Neutrophil (primary cell): Measurements from ENCODE around the gene VSIG4.

ENCODE experiments used
- H3K27ac ChIP-seq: fragments of 200-600 bp; sonication (generic); 2 replicates; pipeline ENCODE4 v1.5.1; 2016; ENCODE audit warnings: mild to moderate bottlenecking, moderate library complexity
- H3K27me3 ChIP-seq: fragments of 200-600 bp; sonication (generic); 2 replicates; pipeline ENCODE4 v1.6.0; 2016; ENCODE audit warnings: mild to moderate bottlenecking
- H3K36me3 ChIP-seq: fragments of 200-600 bp; sonication (generic); 2 replicates; pipeline ENCODE4 v1.5.1; 2017
- H3K4me1 ChIP-seq, 2 experiments: fragments of 200-600 bp in 1 of 2; sonication (generic) in 1 of 2; 1 replicate in 1 of 2; 2 replicates in 1 of 2; pipeline versions ENCODE4 v1.5.1 to v1.6.1; 2013 to 2016; ENCODE audit warnings: low read depth in 1 of 2, low read length in 1 of 2, mild to moderate bottlenecking in 1 of 2, moderate library complexity in 1 of 2; ENCODE audit not compliant: control insufficient read depth in 1 of 2, insufficient read depth in 1 of 2
- H3K4me3 ChIP-seq, 2 experiments: fragments of 200-600 bp in 1 of 2; sonication (generic) in 1 of 2; 1 replicate in 1 of 2; 2 replicates in 1 of 2; pipeline ENCODE4 v1.5.1; 2013 to 2016; ENCODE audit warnings: low read depth in 1 of 2, low read length in 1 of 2, mild to moderate bottlenecking in 1 of 2, moderate library complexity in 1 of 2
- H3K9me3 ChIP-seq: fragments of 200-600 bp; sonication (generic); 2 replicates; pipeline ENCODE4 v1.5.1; 2016
- TF ChIP-seq, protein P1 (sequence below): fragments of 200-600 bp; sonication (generic); IDR thresholded peaks from 2 replicates; pipeline ENCODE4 v1.5.1; 2016; ENCODE audit warnings: antibody characterized with exemption

VSIG4 gene

DNA sequence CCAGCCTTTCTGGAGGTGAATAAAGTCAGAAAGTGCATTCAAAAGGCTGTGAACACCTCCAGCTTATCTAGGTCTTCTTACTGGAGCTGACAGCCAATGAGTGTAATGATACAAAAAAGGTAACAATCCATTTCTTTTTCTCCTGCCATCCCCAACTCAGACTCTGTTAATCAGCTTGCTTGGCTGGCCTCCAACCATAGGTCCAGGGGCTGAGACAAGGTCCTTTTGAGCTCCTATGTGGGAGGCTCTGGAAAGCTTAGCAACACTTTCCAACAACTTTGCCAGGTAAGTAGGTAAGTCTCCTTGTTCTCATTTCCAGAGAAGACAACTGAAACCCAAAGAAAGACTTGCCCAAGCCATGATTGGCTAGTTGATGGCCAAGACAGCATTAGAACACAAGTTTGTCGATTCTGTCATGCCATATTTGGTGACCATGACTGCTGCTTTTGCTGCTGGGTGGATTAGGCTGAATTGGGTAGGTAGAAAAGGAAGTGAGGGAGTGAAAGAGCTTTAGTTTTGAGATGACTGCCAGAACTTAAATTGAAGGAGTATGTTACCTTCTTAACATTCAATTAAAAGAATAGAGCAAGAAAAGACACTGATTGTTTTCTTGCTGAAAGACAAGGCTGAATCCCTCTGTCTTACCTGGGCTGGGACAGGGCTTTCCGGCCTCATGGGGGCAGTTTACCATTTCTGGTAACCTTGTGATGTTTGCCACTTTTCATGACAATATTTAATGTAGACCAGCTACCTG lies 22.8 kb downstream of the VSIG4 start:
- Histone ChIP-seq H3K36me3 (peaks cover 35% of the 10 kb centered on the region), H3K9me3 (no peaks in the 10 kb centered on the region), H3K4me1 (peaks cover 51 to 100% of the 10 kb centered on the region in 2 experiments), H3K4me3 (peak overlapping the region; percentile 75 to 88), H3K27ac (peak overlapping the region; percentile 99), H3K27me3 (no peaks in the 10 kb centered on the region)
- TF ChIP-seq, protein P1, sequence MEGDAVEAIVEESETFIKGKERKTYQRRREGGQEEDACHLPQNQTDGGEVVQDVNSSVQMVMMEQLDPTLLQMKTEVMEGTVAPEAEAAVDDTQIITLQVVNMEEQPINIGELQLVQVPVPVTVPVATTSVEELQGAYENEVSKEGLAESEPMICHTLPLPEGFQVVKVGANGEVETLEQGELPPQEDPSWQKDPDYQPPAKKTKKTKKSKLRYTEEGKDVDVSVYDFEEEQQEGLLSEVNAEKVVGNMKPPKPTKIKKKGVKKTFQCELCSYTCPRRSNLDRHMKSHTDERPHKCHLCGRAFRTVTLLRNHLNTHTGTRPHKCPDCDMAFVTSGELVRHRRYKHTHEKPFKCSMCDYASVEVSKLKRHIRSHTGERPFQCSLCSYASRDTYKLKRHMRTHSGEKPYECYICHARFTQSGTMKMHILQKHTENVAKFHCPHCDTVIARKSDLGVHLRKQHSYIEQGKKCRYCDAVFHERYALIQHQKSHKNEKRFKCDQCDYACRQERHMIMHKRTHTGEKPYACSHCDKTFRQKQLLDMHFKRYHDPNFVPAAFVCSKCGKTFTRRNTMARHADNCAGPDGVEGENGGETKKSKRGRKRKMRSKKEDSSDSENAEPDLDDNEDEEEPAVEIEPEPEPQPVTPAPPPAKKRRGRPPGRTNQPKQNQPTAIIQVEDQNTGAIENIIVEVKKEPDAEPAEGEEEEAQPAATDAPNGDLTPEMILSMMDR: no peak

DNA sequence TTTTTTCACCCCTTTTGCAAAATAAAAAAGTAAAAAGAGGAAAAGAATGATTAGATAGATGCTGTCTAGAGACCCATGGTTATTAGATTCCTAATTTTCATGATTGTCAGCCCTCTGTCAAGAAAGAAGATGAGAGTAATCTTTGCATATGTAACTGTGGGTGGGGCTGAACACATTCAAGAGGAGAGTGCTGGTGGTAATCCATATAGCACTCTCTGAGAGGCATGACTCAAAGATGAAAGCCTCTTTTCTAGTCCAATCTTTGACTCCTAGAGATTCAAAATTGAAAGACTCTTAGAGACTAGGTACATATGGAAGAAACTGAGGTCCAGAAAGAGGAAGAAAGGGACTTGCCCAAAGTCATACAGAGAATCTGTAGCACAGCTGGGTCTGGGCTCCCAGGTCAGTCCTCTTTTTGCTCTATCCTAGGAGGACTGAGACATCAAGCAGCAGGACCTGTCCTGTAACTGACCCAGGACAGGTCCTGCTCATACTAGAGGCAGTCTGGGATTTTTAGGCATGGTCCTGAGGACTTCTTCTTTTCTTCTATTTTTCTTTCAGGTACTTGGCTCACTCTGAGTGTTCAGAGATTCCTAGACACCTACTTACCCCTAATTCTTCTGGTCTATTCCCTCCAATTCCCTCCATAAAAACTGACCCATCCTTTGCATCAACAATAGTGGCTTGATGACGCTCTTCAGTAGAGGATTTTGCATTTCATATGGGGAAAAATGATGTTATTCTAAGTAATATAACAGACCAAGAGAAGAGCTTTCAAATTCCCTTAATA lies 23.8 kb downstream of the VSIG4 start:
- H3K4me3 ChIP-seq: peak overlapping the region; percentile 75 to 88
- H3K36me3 ChIP-seq: peaks cover 30% of the 10 kb centered on the region
- peaks cover 52 to 100% of the 10 kb centered on the region in 2 experiments for H3K4me1 ChIP-seq
- no peaks in the 10 kb centered on the region for H3K27me3 ChIP-seq
- peak overlapping the region; percentile 99 for H3K27ac ChIP-seq
- H3K9me3 ChIP-seq: no peaks in the 10 kb centered on the region
- TF ChIP-seq, protein P1: no peak

DNA sequence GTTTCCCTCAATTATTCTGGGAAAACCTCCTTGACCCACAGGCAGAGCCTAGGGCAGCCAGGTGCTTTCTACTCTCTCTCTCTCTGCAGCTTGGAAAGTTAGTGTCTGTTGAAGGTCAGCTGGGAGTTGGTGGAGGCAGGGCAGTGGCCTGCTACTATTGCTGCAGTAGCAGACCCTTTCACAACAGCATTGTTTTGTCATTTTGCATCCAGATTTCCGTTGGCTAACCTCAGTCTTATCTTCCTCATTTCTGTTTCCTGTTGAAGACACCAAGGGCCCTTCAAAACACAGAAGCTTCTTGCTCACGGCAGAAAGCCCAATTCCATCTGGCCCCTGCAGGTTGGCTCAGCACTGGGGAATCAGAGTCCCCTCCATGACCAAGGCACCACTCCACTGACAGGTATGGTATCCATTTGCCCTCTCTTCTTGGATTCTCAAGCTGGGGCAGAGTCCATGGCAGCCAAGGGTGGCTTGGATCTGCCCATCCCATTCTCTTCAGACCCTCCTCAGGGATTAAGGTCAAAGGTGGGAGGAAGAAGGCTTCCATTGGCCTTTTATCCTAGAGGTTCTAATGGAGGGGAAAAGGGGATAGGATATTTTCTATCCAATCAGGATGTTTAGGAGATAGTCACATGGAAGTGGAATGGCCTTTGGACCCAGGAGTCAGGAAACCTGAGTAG lies 24.6 kb downstream of the VSIG4 start:
- Histone ChIP-seq H3K36me3 (peaks cover 30% of the 10 kb centered on the region), H3K27ac (peak overlapping the region; percentile 99), H3K9me3 (no peaks in the 10 kb centered on the region), H3K4me1 (peaks cover 52 to 100% of the 10 kb centered on the region in 2 experiments), H3K27me3 (no peaks in the 10 kb centered on the region), H3K4me3 (peak overlapping the region; percentile 75 to 88)
- TF ChIP-seq, protein P1: peak; percentile 35

DNA sequence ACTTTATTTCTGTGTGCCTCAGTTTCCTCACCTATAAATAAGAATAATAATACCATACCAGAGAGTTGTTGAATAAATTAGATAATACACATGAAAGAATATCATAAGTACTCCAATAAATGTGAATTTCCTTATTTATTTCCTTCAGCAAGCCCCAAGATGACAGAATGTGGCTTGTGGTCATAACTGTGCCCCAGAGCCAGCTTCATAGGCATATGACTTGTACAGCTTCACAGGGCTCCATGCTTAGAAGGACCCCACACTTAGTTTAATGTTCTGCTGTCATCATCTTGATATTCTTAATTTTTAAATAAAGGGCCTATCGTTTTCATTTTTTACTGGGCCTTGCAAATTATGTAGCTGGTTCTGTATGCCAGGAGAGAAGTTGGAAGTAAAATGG lies 25.3 kb downstream of the VSIG4 start:
- TF ChIP-seq, protein P1: no peak
- Histone ChIP-seq H3K9me3 (no peaks in the 10 kb centered on the region), H3K36me3 (peaks cover 23% of the 10 kb centered on the region), H3K27me3 (no peaks in the 10 kb centered on the region), H3K27ac (peak overlapping the region; percentile 99), H3K4me1 (peaks cover 53 to 100% of the 10 kb centered on the region in 2 experiments), H3K4me3 (peak overlapping the region; percentile 75 to 88)

DNA sequence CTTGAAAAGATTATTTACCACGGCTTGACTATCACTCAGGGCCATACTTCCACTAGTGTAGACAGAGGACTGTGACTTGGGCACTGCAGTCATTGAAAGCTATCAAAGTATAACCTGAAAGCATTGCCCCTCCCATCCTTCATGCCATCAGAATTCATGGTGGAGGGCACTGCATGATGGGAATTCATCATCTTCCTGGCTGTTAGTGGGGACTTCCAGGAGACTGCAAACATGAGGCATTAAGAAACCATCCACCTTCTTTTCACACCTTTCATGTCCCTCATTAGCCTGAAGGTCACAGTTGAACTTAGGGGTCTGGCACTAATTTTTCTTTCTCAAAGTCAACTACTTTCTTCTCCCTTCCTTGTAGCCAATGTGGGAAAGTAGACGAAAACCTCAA lies 25.8 kb downstream of the VSIG4 start:
- TF ChIP-seq, protein P1: no peak
- H3K27ac ChIP-seq: peak overlapping the region; percentile 99
- no peaks in the 10 kb centered on the region for H3K27me3 ChIP-seq
- no peaks in the 10 kb centered on the region for H3K9me3 ChIP-seq
- H3K4me1 ChIP-seq: peaks cover 57 to 100% of the 10 kb centered on the region in 2 experiments
- H3K4me3 ChIP-seq: peak overlapping the region; percentile 75 to 88
- peaks cover 18% of the 10 kb centered on the region for H3K36me3 ChIP-seq
